K562 (cell line): Measurements from ENCODE around the gene POLD1. TPM values are rescaled to one million over a fixed set of nuclear protein-coding genes. Genes with fewer than 3 reads are reported as not detected.
"Not testable (repeated sequence)": the region's sequence is repeated elsewhere in the genome, so short reads cannot be mapped to it uniquely, and the experiment has no call there.

ENCODE experiments used
- ATAC-seq: fragments of 200-7000 bp; cut with Tn5 transposase; 3 replicates; pipeline ENCODE4 v1.9.1; 2020; ENCODE audit warnings: moderate library complexity
- BruUV-seq: library from RNA; stranded (reverse); fragments of 400-500 nt; replicated peaks from 2 replicates; lab custom pipeline; 2021; lab: Mats Ljungman, UMichigan
- CTCF ChIA-PET: fragments of 300-600 bp; formaldehyde crosslinking; extraction: SDS; loops from one replicate; lab custom pipeline; 2021; ENCODE audit warnings: low intra/inter-chr PET ratio; lab: Yijun Ruan, JAX
- POLR2A ChIA-PET: fragments of 300-600, 350-650 bp; sonication (Branson Sonifier 250); formaldehyde crosslinking; extraction: SDS; loops from one replicate; lab custom pipeline; 2021; ENCODE audit warnings: antibody characterized with exemption, inconsistent platforms; lab: Yijun Ruan, JAX
- DNase-seq, 4 experiments: peaks; one replicate each; pipeline versions ENCODE4 v3.0.0 to v3.0.0-alpha.2; 2011 to 2018; ENCODE audit warnings: low spot score in 3 of 4, mixed read lengths in 3 of 4; ENCODE audit errors: extremely low read depth in 1 of 4
- FAIRE-seq: peaks from 2 replicates; lab custom pipeline; 2011; peaks lifted over from hg19 to GRCh38; lab: Jason Lieb, UNC
- H2AFZ ChIP-seq: 2 replicates; pipeline ENCODE4 v1.6.0; 2011; ENCODE audit warnings: low read depth, low read length, control low read depth, inconsistent platforms
- H3K27ac ChIP-seq: fragments of 200-600 bp; 3 replicates; pipeline ENCODE4 v1.8.0; 2011; ENCODE audit warnings: low read depth, mild to moderate bottlenecking, control low read depth, inconsistent platforms, low read length, moderate library complexity, mixed read lengths; ENCODE audit errors: extremely low read depth
- H3K27me3 ChIP-seq, 2 experiments: fragments of 300-600 bp in 1 of 2; 2 replicates in 1 of 2; 3 replicates in 1 of 2; pipeline versions ENCODE4 v1.6.0 to v1.8.0; 2011; ENCODE audit warnings: inconsistent platforms in 2 of 2, low read length in 2 of 2, mild to moderate bottlenecking in 1 of 2, mixed read lengths in 1 of 2, moderate library complexity in 1 of 2; ENCODE audit not compliant: control insufficient read depth in 2 of 2, insufficient read depth in 2 of 2
- H3K36me3 ChIP-seq: fragments of 300-600 bp; 3 replicates; pipeline ENCODE4 v1.8.0; 2011; ENCODE audit warnings: mild to moderate bottlenecking, low read length, inconsistent platforms; ENCODE audit not compliant: control insufficient read depth, insufficient read depth
- H3K4me1 ChIP-seq, 2 experiments: fragments of 200-600 bp in 1 of 2; replicated peaks in 1 of 2; 2 replicates in 1 of 2; 3 replicates in 1 of 2; pipeline versions ENCODE4 v1.5.1 to v1.8.0; 2011; ENCODE audit warnings: inconsistent platforms in 2 of 2, low read length in 2 of 2, mild to moderate bottlenecking in 1 of 2, mixed read lengths in 1 of 2, moderate library complexity in 1 of 2; ENCODE audit not compliant: control insufficient read depth in 2 of 2, insufficient read depth in 2 of 2
- H3K4me2 ChIP-seq: 2 replicates; pipeline ENCODE4 v1.6.1; 2011; ENCODE audit warnings: low read length, control low read depth, inconsistent platforms, mixed read lengths; ENCODE audit not compliant: insufficient read depth
- H3K4me3 ChIP-seq: fragments of 200-600 bp; sonication (generic), shearing (Covaris generic); 2 replicates; pipeline ENCODE4 v1.5.1; 2016; ENCODE audit warnings: control low read depth, inconsistent platforms
- H3K79me2 ChIP-seq: fragments of 200-600 bp; 3 replicates; pipeline ENCODE4 v1.8.0; 2011; ENCODE audit warnings: low read length, inconsistent platforms; ENCODE audit not compliant: control insufficient read depth, insufficient read depth
- H3K9ac ChIP-seq, 2 experiments: 2 replicates each; pipeline versions ENCODE4 v1.6.0 to v1.6.1; 2011; ENCODE audit warnings: low read depth in 2 of 2, low read length in 2 of 2, control low read depth in 1 of 2, inconsistent platforms in 1 of 2, mild to moderate bottlenecking in 1 of 2, mixed read lengths in 1 of 2; ENCODE audit not compliant: insufficient read depth in 1 of 2
- H3K9me1 ChIP-seq: one replicate; pipeline ENCODE4 v1.6.0; 2011; ENCODE audit warnings: inconsistent platforms, mild to moderate bottlenecking, low read length, moderate library complexity; ENCODE audit not compliant: control insufficient read depth, insufficient read depth
- H3K9me3 ChIP-seq: replicated peaks from 2 replicates; pipeline ENCODE4 v1.5.1; 2011; ENCODE audit warnings: low read depth, low read length, inconsistent platforms; ENCODE audit not compliant: control insufficient read depth, insufficient read depth
- H4K20me1 ChIP-seq: replicated peaks from 2 replicates; pipeline ENCODE4 v1.6.1; 2011; ENCODE audit warnings: low read length, inconsistent platforms, mixed read lengths; ENCODE audit not compliant: control insufficient read depth, insufficient read depth
- CBFA2T3 ChIP-seq: fragments of 450-650 bp; IDR thresholded peaks from 2 replicates; pipeline ENCODE4 v1.6.1; 2017
- SIN3A ChIP-seq, 2 experiments: fragments of 150-350 bp in 1 of 2; IDR thresholded peaks; 2 replicates each; pipeline ENCODE4 v1.6.1; 2011 to 2016; ENCODE audit warnings: borderline replicate concordance in 2 of 2, low read depth in 2 of 2, low read length in 2 of 2, mild to moderate bottlenecking in 2 of 2, moderate library complexity in 2 of 2; ENCODE audit not compliant: control insufficient read depth in 1 of 2
- SREBF1 ChIP-seq: fragments of 150-350 bp; IDR thresholded peaks from 2 replicates; pipeline ENCODE4 v1.6.1; 2014; ENCODE audit warnings: antibody characterized with exemption, low read depth, low read length, borderline replicate concordance
- WGBS: fragments of 100-300 bp; shearing (Covaris generic); methylation state at CpG from one replicate; pipeline ENCODE4 v1.1.6; 2016; ENCODE audit warnings: low coverage, mixed read lengths; ENCODE audit not compliant: insufficient coverage; ENCODE audit errors: missing lambda C conversion rate; 5-methylcytosine and 5-hydroxymethylcytosine counted together
- in situ Hi-C: fragments of 300-500 bp; cut with MboI; formaldehyde crosslinking; loops from 4 replicates; pipeline ENCODE4 v1.15.0; 2018; ENCODE audit warnings: inconsistent platforms, mixed read lengths
- intact Hi-C: fragments of 100-400 bp; cut with micrococcal nuclease; formaldehyde crosslinking; loops from 2 replicates; pipeline ENCODE4 v1.14.2; 2022
- polyA plus RNA-seq, 8 experiments: library from polyadenylated mRNA; depleted of rRNA in 4 of 8; stranded (reverse) in 5 of 8; unstranded in 3 of 8; fragments of >200 nt; fragmentation: Nextera tagmentation in 2 of 8; fragmentation: Illumina TruSeq in 1 of 8; extraction: Ambion mirVana in 2 of 8; extraction: Trizol in 1 of 8; gene quantifications; 2 replicates each; pipeline versions ENCODE4 v1.2.1 to v1.2.3, GENCODE V29; 2011 to 2014; ENCODE audit warnings: inconsistent platforms in 1 of 8, missing spikeins in 1 of 8
- total RNA-seq, 7 experiments: library from RNA; depleted of rRNA in 6 of 7; stranded (reverse); fragments of >200 nt in 6 of 7; fragmentation: Illumina TruSeq in 2 of 7; extraction: Trizol in 2 of 7; gene quantifications; 2 replicates each; pipeline versions ENCODE4 v1.2.1 to v1.2.3, GENCODE V29; 2011 to 2021; ENCODE audit warnings: low replicate concordance in 1 of 7

POLD1 gene
- total and polyA plus RNA-seq, 9 of the 15 experiments (the other 6 are each of a cell fraction or from before 2014, with no cell fraction given): 1.3 to 312 (median 47.8) TPM

GRCh38 chr19:50353487-50353880, 30.7 kb upstream of the POLD1 start:
- DNase-seq, intact Hi-C loops, H3K27ac ChIP-seq, FAIRE-seq, ATAC-seq, CTCF ChIA-PET, BruUV-seq, H3K4me2 ChIP-seq, H3K9ac ChIP-seq, H3K27me3 ChIP-seq, H3K4me3 ChIP-seq, H4K20me1 ChIP-seq: not testable (repeated sequence)
- 56% methylated on average over 7 of the region's 7 CpGs for WGBS
- POLR2A ChIA-PET: interaction anchor here (1.5 kb wide), 1 partner anchor 10 kb away, joined by 6 read pairs; no protein-coding TSS in a partner anchor
- TF ChIP-seq CBFA2T3: peak; percentile 41; the same call in 1 of the 2 replicates
- TF ChIP-seq, all 486 proteins: peak for 1; not testable (repeated sequence) for 485
- in situ Hi-C loops: loop anchor here (10.0 kb wide), 1 partner anchor 431 kb away; no protein-coding TSS in a partner anchor
- H3K36me3 ChIP-seq, H3K9me1 ChIP-seq, H3K9me3 ChIP-seq, H3K79me2 ChIP-seq, H2AFZ ChIP-seq: not testable (repeated sequence)
- H3K4me1 ChIP-seq: peaks cover 8 to 25% of the 10 kb centered on the region in 2 experiments; a peak in 4 of 5 replicates

DNA sequence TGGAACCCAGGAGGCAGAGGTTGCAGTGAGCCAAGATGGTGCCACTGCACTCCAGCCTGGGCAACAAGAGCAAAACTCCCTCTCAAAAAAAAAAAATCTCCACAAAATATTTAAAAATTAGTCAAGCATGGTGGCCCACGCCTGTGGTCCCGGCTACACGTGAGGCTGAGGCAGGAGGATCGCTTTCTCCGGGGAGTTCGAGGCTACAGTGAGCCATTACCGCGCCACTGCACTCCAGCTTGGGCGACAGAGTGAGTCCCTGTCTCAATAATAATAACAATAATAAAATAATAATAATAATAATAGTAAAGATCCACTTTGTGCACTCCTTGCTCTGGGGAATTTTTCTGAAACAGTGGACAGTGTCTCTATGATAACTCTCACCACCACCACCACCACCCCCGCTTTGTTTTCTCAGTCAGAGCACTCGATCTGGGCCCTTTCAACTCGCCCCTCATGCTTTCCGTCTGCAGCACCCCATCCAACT, 27.4 kb upstream of the POLD1 start:
- Histone ChIP-seq H3K9me3 (no peaks in the 10 kb centered on the region), H3K9me1 (peaks cover 5% of the 10 kb centered on the region), H3K4me2 (no peak overlapping the region; the same call in 1 of the 2 replicates), H4K20me1 (no peaks in the 10 kb centered on the region), H3K4me3 (no peak overlapping the region), H2AFZ (peak overlapping the region; percentile 94; the same call in 1 of the 2 replicates), H3K4me1 (peaks cover 29 to 33% of the 10 kb centered on the region in 2 experiments), H3K9ac (no peak overlapping the region), H3K79me2 (peaks cover 28% of the 10 kb centered on the region), H3K27ac (no peak overlapping the region), H3K27me3 (no peaks in the 10 kb centered on the region), H3K36me3 (no peaks in the 10 kb centered on the region; the same call in 2 of the 3 replicates)
- intact Hi-C loops: loop anchor here (1.0 kb wide), 1 partner anchor 105 kb away; no protein-coding TSS in a partner anchor
- ATAC-seq (no peak), FAIRE-seq (no peak), DNase-seq (no peak)
- CTCF ChIA-PET: interaction anchor here (0.5 to 2.5 kb wide), 5 partner anchors 57 to 348 kb away, joined by 3 to 14 read pairs (median 9); no protein-coding TSS in a partner anchor
- no TSS peak for BruUV-seq
- in situ Hi-C loops: loop anchor here (10.0 kb wide), 1 partner anchor 428 kb away; no protein-coding TSS in a partner anchor
- TF ChIP-seq SREBF1: no peak
- no peak for TF ChIP-seq SIN3A (IDR thresholded peaks at IDR 0.05; ENCODE audit: borderline replicate concordance in 2 of 2, control insufficient read depth in 1 of 2, low read depth in 2 of 2, low read length in 2 of 2)
- POLR2A ChIA-PET: interaction anchor here (0.7 to 2.3 kb wide), 9 partner anchors 19 to 152 kb away, joined by 3 to 11 read pairs (median 4); partner anchors contain the start of genes KCNC3 and NR1H2
- WGBS: 20% methylated on average over 13 of the region's 13 CpGs
